HepG2 (cell line): ENCODE measurements around the gene BAIAP3. TPM values are rescaled to one million over a fixed set of nuclear protein-coding genes. Genes with fewer than 3 reads are reported as not detected.
A peak's percentile ranks its signal among the peaks of the same experiment; 100 is the strongest.

Experiments
- ATAC-seq: fragments of 200-7000 bp; cut with Tn5 transposase; 3 replicates; pipeline ENCODE4 v1.9.1; 2020; ENCODE audit warnings: mild to moderate bottlenecking, moderate library complexity
- BruUV-seq: library from RNA; stranded (reverse); fragments of 400-500 nt; replicated peaks from 2 replicates; lab custom pipeline; 2021; lab: Mats Ljungman, UMichigan
- CTCF ChIA-PET: fragments of 300-600 bp; formaldehyde crosslinking; extraction: SDS; loops from one replicate; lab custom pipeline; 2021; ENCODE audit warnings: low total read pairs, inconsistent platforms, low intra/inter-chr PET ratio; lab: Yijun Ruan, JAX
- POLR2A ChIA-PET: fragments of 350-600 bp; sonication (Branson Sonifier 250); formaldehyde crosslinking; loops from one replicate; lab custom pipeline; 2020; ENCODE audit warnings: antibody characterized with exemption, inconsistent platforms; lab: Yijun Ruan, JAX
- DNase-seq: peaks from one replicate; pipeline ENCODE4 v3.0.0-alpha.2; 2015; ENCODE audit warnings: low spot score
- FAIRE-seq: peaks from 3 replicates; lab custom pipeline; 2011; peaks lifted over from hg19 to GRCh38; lab: Jason Lieb, UNC
- H2AFZ ChIP-seq: one replicate; pipeline ENCODE4 v1.6.1; 2011; ENCODE audit warnings: low read length, inconsistent platforms
- H3K27ac ChIP-seq: fragments of 300-600 bp; 3 replicates; pipeline ENCODE4 v1.8.0; 2011; ENCODE audit warnings: mixed run types, mild to moderate bottlenecking, mixed read lengths, low read length, inconsistent platforms; ENCODE audit not compliant: insufficient read depth; ENCODE audit errors: extremely low read length
- H3K27me3 ChIP-seq, 2 experiments: fragments of 200-600 bp in 1 of 2; 2 replicates in 1 of 2; 3 replicates in 1 of 2; pipeline versions ENCODE4 v1.6.0 to v1.8.0; 2011; ENCODE audit warnings: low read length in 2 of 2, mild to moderate bottlenecking in 2 of 2, moderate library complexity in 2 of 2, inconsistent platforms in 1 of 2; ENCODE audit not compliant: insufficient read depth in 2 of 2, control insufficient read depth in 1 of 2
- H3K36me3 ChIP-seq, 2 experiments: fragments of 200-600 bp in 1 of 2; replicated peaks in 1 of 2; 2 replicates in 1 of 2; 3 replicates in 1 of 2; pipeline versions ENCODE4 v1.5.1 to v1.8.0; 2011; ENCODE audit warnings: low read length in 2 of 2, inconsistent platforms in 1 of 2; ENCODE audit not compliant: insufficient read depth in 2 of 2, control insufficient read depth in 1 of 2
- H3K4me1 ChIP-seq: 2 replicates; pipeline ENCODE4 v1.5.1; 2012; ENCODE audit warnings: low read length, inconsistent platforms; ENCODE audit not compliant: insufficient read depth
- H3K4me2 ChIP-seq: 2 replicates; pipeline ENCODE4 v1.6.0; 2011; ENCODE audit warnings: low read depth, low read length, inconsistent platforms
- H3K4me3 ChIP-seq, 3 experiments: fragments of 200-600 bp in 1 of 3; sonication (generic), shearing (Covaris generic) in 1 of 3; replicated peaks in 1 of 3; 2 replicates each; pipeline ENCODE4 v1.5.1; 2011 to 2016; ENCODE audit warnings: low read length in 3 of 3, inconsistent platforms in 2 of 3, low read depth in 2 of 3, mild to moderate bottlenecking in 2 of 3, control low read depth in 1 of 3, mixed read lengths in 1 of 3; ENCODE audit not compliant: insufficient read depth in 1 of 3
- H3K79me2 ChIP-seq: one replicate; pipeline ENCODE4 v1.6.1; 2011; ENCODE audit warnings: low read length, inconsistent platforms; ENCODE audit not compliant: insufficient read depth
- H3K9ac ChIP-seq: 2 replicates; pipeline ENCODE4 v1.6.0; 2011; ENCODE audit warnings: mild to moderate bottlenecking, low read depth, low read length, inconsistent platforms; ENCODE audit not compliant: insufficient read depth
- H3K9me3 ChIP-seq: 2 replicates; pipeline ENCODE4 v1.5.1; 2012; ENCODE audit warnings: mild to moderate bottlenecking, low read length
- H4K20me1 ChIP-seq: 2 replicates; pipeline ENCODE4 v1.6.0; 2011; ENCODE audit warnings: inconsistent platforms, mild to moderate bottlenecking, low read length, moderate library complexity; ENCODE audit not compliant: insufficient read depth
- AKAP8 ChIP-seq: sonication (generic); formaldehyde crosslinking; IDR thresholded peaks from 2 replicates; pipeline ENCODE4 v1.5.1; 2020; ENCODE audit warnings: mild to moderate bottlenecking, missing genetic modification reagents
- FOXA3 ChIP-seq: IDR thresholded peaks from 2 replicates; pipeline ENCODE4 v1.6.1; 2016; ENCODE audit warnings: missing genetic modification reagents, missing compliant biosample characterization
- KAT7 ChIP-seq: IDR thresholded peaks from 2 replicates; pipeline ENCODE4 v1.6.1; 2018; ENCODE audit warnings: borderline replicate concordance, missing compliant biosample characterization
- MBNL3 ChIP-seq: fragments of 250-450 bp; sonication (Bioruptor Pico); conservative IDR thresholded peaks from 2 replicates; pipeline ENCODE4 v1.8.0; 2022; ENCODE audit warnings: mild to moderate bottlenecking, inconsistent platforms
- POLR2A ChIP-seq, 2 experiments: IDR thresholded peaks; 2 replicates each; pipeline ENCODE4 v1.6.1; 2011; ENCODE audit warnings: low read depth in 2 of 2, low read length in 2 of 2, mild to moderate bottlenecking in 1 of 2, moderate library complexity in 1 of 2; ENCODE audit not compliant: insufficient read depth in 1 of 2
- THAP8 ChIP-seq: sonication (generic); formaldehyde crosslinking; IDR thresholded peaks from 2 replicates; pipeline ENCODE4 v1.5.1; 2020; ENCODE audit warnings: missing genetic modification reagents, mild to moderate bottlenecking, borderline replicate concordance
- YEATS4 ChIP-seq: sonication (generic); formaldehyde crosslinking; IDR thresholded peaks from 2 replicates; pipeline ENCODE4 v1.4.0; 2020; ENCODE audit warnings: missing genetic modification reagents, borderline replicate concordance
- ZBTB49 ChIP-seq: sonication (generic); formaldehyde crosslinking; IDR thresholded peaks from 2 replicates; pipeline ENCODE4 v1.4.0; 2020; ENCODE audit warnings: missing genetic modification reagents, borderline replicate concordance
- ZKSCAN5 ChIP-seq: sonication (generic); formaldehyde crosslinking; IDR thresholded peaks from 2 replicates; pipeline ENCODE4 v1.5.1; 2020; ENCODE audit warnings: mild to moderate bottlenecking, missing genetic modification reagents
- ZNF251 ChIP-seq: sonication (generic); formaldehyde crosslinking; IDR thresholded peaks from 2 replicates; pipeline ENCODE4 v1.9.0; 2021; ENCODE audit warnings: mild to moderate bottlenecking, missing genetic modification reagents
- ZNF451 ChIP-seq: sonication (generic); formaldehyde crosslinking; IDR thresholded peaks from 2 replicates; pipeline ENCODE4 v1.5.0; 2020; ENCODE audit warnings: mild to moderate bottlenecking, missing genetic modification reagents
- ZNF562 ChIP-seq: sonication (generic); formaldehyde crosslinking; IDR thresholded peaks from 2 replicates; pipeline ENCODE4 v1.8.0; 2022; ENCODE audit warnings: missing genetic modification reagents, borderline replicate concordance
- ZNF780A ChIP-seq: sonication (generic); formaldehyde crosslinking; IDR thresholded peaks from 2 replicates; pipeline ENCODE4 v1.8.0; 2022; ENCODE audit warnings: mild to moderate bottlenecking, missing genetic modification reagents, moderate library complexity
- ZSCAN21 ChIP-seq: sonication (generic); formaldehyde crosslinking; IDR thresholded peaks from 2 replicates; pipeline ENCODE4 v1.8.0; 2022; ENCODE audit warnings: mild to moderate bottlenecking, missing genetic modification reagents, moderate library complexity, borderline replicate concordance
- WGBS: methylation state at CpG from one replicate; pipeline ENCODE4 v1.1.6; 2017; ENCODE audit warnings: low lambda C conversion rate; 5-methylcytosine and 5-hydroxymethylcytosine counted together
- in situ Hi-C: cut with HindIII; loops from 2 replicates; pipeline ENCODE4 v1.10.0; 2017; ENCODE audit warnings: low pct_unique_long_range_greater_than_20kb; ENCODE audit not compliant: extremely low pct_ligation_motif_present
- intact Hi-C: fragments of 100-400 bp; cut with micrococcal nuclease; formaldehyde crosslinking; loops from one replicate; pipeline ENCODE4 v1.10.0; 2022; ENCODE audit not compliant: unreplicated experiment
- polyA plus RNA-seq, 8 experiments: library from polyadenylated mRNA; depleted of rRNA in 3 of 8; stranded (reverse) in 7 of 8; unstranded in 1 of 8; fragments of >200 nt; fragmentation: Illumina TruSeq in 4 of 8; extraction: Trizol in 4 of 8; gene quantifications; 2 replicates each; pipeline versions ENCODE4 v1.2.1 to v1.2.3, GENCODE V29; 2011 to 2016; ENCODE audit warnings: low read depth in 4 of 8, missing spikeins in 1 of 8, mixed read lengths in 1 of 8; ENCODE audit not compliant: insufficient read depth in 1 of 8
- total RNA-seq, 5 experiments: library from RNA; depleted of rRNA; stranded (reverse); fragments of >200 nt; fragmentation: Illumina TruSeq; extraction: Trizol; gene quantifications; 2 replicates each; pipeline ENCODE4 v1.2.3, GENCODE V29; 2016; ENCODE audit warnings: low read depth in 1 of 5

Gene BAIAP3
- total and polyA plus RNA-seq, 2 of the 13 experiments (the other 11 are each of a cell fraction or from before 2014, with no cell fraction given), result 3.2 to 5.7 TPM

GRCh38 chr16:1333149-1333812 lies at the start of gene BAIAP3 (continued):
- peak; percentile 31; the same call in 1 of the 2 replicates for TF ChIP-seq ZSCAN21 (CRISPR knock-in tag)
- peak in 1 of 2 experiments; percentile 77; a peak in 2 of 4 replicates for TF ChIP-seq POLR2A (IDR thresholded peaks at IDR 0.05; ENCODE audit: insufficient read depth in 1 of 2, low read depth in 2 of 2, low read length in 2 of 2)
- no peak for TF ChIP-seq ZBTB49 (CRISPR knock-in tag)

- WGBS, result 24% methylated on average over 5 of the region's 16 CpGs
Observed at GRCh38 chr16:1283996-1284616, 49.3 kb upstream of the BAIAP3 start.

More at GRCh38 chr16:1283996-1284616, 49.3 kb upstream of the BAIAP3 start:
- Histone ChIP-seq H3K27me3 (peaks cover 34 to 87% of the 10 kb centered on the region in 2 experiments), H3K36me3 (no peaks in the 10 kb centered on the region), H4K20me1 (no peaks in the 10 kb centered on the region), H3K9me3 (no peaks in the 10 kb centered on the region), H3K27ac (no peak overlapping the region), H3K79me2 (no peaks in the 10 kb centered on the region), H3K4me2 (no peak overlapping the region), H3K9ac (no peak overlapping the region), H3K4me3 (no peak overlapping the region)
- ChIA-PET POLR2A (no interaction called here), CTCF (no interaction called here)
- BruUV-seq, result no TSS peak
- DNase-seq, result no peak
- no peak for ATAC-seq
- in situ Hi-C loops, result no loop called here
- TF ChIP-seq YEATS4 (CRISPR knock-in tag), result no peak
- no peak for TF ChIP-seq MBNL3 (CRISPR knock-in tag)
- no peak for TF ChIP-seq ZKSCAN5 (CRISPR knock-in tag)
- TF ChIP-seq KAT7 (CRISPR knock-in tag), result no peak
- no peak for TF ChIP-seq ZNF562 (CRISPR knock-in tag)
- TF ChIP-seq THAP8 (CRISPR knock-in tag), result no peak
- TF ChIP-seq ZNF251 (CRISPR knock-in tag), result no peak
- TF ChIP-seq AKAP8, result no peak
- TF ChIP-seq ZNF780A (CRISPR knock-in tag), result no peak
- TF ChIP-seq FOXA3 (CRISPR knock-in tag), result no peak
- no peak for TF ChIP-seq ZNF451 (CRISPR knock-in tag)
- TF ChIP-seq, all 625 proteins: peak for 0
- no peak overlapping the region for H2AFZ ChIP-seq
- no peak for FAIRE-seq
- intact Hi-C loops, result no loop called here
- peaks cover 12% of the 10 kb centered on the region for H3K4me1 ChIP-seq
